Thoracic aorta (tissue), 2 donors: ENCODE measurements around the gene NT5E. TPM values are rescaled to one million over a fixed set of nuclear protein-coding genes. Genes with fewer than 3 reads are reported as not detected.

Experiments
- ATAC-seq: fragments of 150-250 bp; one replicate; pipeline ENCODE4 v1.8.0; 2017; ENCODE audit warnings: low read depth; ENCODE audit not compliant: insufficient number of reproducible peaks, low FRiP score
- DNase-seq: peaks from one replicate; pipeline ENCODE4 v3.0.0-alpha.2; 2020; ENCODE audit warnings: low spot score
- H3K27ac ChIP-seq, 2 donors: fragments of 200-600 bp; sonication (generic); 1 replicate in 1 of 2; 2 replicates in 1 of 2; pipeline ENCODE4 v1.5.1; 2016; ENCODE audit warnings: mild to moderate bottlenecking in 2 of 2, moderate library complexity in 2 of 2
- H3K27me3 ChIP-seq: fragments of 200-600 bp; sonication (generic); replicated peaks from 2 replicates; pipeline ENCODE4 v1.6.0; 2016; ENCODE audit warnings: mild to moderate bottlenecking; ENCODE audit not compliant: insufficient read depth
- H3K36me3 ChIP-seq: fragments of 200-600 bp; sonication (generic); one replicate; pipeline ENCODE4 v1.5.1; 2016
- H3K4me1 ChIP-seq, 2 donors: fragments of 200-600 bp; sonication (generic); 1 replicate in 1 of 2; 2 replicates in 1 of 2; pipeline versions ENCODE4 v1.5.1 to v1.6.0; 2016; ENCODE audit warnings: low read depth in 2 of 2, mild to moderate bottlenecking in 1 of 2; ENCODE audit not compliant: control insufficient read depth in 1 of 2
- H3K4me3 ChIP-seq: fragments of 200-600 bp; sonication (generic); 2 replicates; pipeline ENCODE4 v1.5.1; 2016; ENCODE audit warnings: mild to moderate bottlenecking
- H3K9me3 ChIP-seq: fragments of 200-600 bp; sonication (generic); 2 replicates; pipeline ENCODE4 v1.5.1; 2016
- total RNA-seq, 2 donors: library from RNA; depleted of rRNA; stranded (reverse); fragments of >200 nt; gene quantifications; one replicate each; pipeline versions ENCODE4 v1.1.0 to v1.2.3, GENCODE V29; 2016
- TF ChIP-seq, protein P1 (sequence below): fragments of 200-600 bp; sonication (generic); IDR thresholded peaks from one replicate; pipeline ENCODE4 v1.5.1; 2019; ENCODE audit warnings: antibody characterized with exemption

Gene NT5E
- total RNA-seq, 2 donors from 2014 or later: 47.4 to 57.4 TPM

DNA sequence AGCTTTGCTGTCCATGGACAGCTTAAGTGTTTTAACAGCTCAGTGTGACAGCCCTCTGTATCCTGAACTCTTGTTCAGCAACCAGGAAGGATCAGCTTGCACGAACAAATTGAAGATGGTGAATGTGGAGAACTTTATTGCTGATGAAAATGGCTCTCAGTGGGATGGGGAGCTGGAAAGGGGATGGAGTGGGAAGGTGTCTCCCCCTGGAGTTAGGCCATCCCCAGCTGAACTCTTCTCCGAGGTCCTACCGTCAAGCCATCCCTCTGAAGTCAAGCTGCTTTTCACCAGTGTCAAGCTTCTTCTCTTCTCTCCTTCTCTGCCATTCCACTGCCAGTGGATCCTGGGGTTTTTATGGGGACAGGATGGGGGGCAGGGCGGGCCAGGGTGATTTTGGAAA, 26.6 kb downstream of the NT5E start:
- no peak overlapping the region for H3K27ac ChIP-seq
- no peak for DNase-seq
- ATAC-seq: no peak

DNA sequence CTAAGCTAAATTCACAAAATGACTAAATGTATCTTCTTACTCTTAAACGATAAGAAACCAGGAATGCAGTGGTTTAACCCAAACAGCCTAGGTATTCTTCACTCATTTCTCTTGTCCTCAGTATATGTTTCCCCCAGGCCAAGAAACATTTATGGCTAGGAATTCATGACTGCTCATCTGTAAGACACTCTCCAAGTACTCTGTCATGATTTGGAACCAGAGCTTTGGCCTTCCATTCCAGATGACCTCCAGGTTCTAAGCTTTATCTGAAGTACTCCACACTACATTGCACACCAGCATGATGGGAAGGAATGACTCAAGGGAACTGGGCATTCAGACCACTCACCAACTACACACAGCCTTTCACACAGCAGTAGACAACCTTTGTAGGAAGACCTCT, 29.3 kb downstream of the NT5E start:
- H3K36me3 ChIP-seq: no peaks in the 10 kb centered on the region
- peaks cover 2 to 6% of the 10 kb centered on the region in 2 donors for H3K4me1 ChIP-seq
- no peaks in the 10 kb centered on the region for H3K27me3 ChIP-seq
- no peak overlapping the region for H3K27ac ChIP-seq
- TF ChIP-seq, protein P1, sequence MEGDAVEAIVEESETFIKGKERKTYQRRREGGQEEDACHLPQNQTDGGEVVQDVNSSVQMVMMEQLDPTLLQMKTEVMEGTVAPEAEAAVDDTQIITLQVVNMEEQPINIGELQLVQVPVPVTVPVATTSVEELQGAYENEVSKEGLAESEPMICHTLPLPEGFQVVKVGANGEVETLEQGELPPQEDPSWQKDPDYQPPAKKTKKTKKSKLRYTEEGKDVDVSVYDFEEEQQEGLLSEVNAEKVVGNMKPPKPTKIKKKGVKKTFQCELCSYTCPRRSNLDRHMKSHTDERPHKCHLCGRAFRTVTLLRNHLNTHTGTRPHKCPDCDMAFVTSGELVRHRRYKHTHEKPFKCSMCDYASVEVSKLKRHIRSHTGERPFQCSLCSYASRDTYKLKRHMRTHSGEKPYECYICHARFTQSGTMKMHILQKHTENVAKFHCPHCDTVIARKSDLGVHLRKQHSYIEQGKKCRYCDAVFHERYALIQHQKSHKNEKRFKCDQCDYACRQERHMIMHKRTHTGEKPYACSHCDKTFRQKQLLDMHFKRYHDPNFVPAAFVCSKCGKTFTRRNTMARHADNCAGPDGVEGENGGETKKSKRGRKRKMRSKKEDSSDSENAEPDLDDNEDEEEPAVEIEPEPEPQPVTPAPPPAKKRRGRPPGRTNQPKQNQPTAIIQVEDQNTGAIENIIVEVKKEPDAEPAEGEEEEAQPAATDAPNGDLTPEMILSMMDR: no peak
- ATAC-seq: no peak
- H3K4me3 ChIP-seq: no peak overlapping the region
- no peak for DNase-seq
- H3K9me3 ChIP-seq: no peaks in the 10 kb centered on the region

More for the DNA sequence above, 26.6 kb downstream of the NT5E start:
- peaks cover 14 to 19% of the 10 kb centered on the region in 2 donors for H3K4me1 ChIP-seq
- no peak overlapping the region for H3K4me3 ChIP-seq
- no peaks in the 10 kb centered on the region for H3K36me3 ChIP-seq
- TF ChIP-seq, protein P1: no peak
- no peaks in the 10 kb centered on the region for H3K9me3 ChIP-seq
- H3K27me3 ChIP-seq: no peaks in the 10 kb centered on the region

DNA sequence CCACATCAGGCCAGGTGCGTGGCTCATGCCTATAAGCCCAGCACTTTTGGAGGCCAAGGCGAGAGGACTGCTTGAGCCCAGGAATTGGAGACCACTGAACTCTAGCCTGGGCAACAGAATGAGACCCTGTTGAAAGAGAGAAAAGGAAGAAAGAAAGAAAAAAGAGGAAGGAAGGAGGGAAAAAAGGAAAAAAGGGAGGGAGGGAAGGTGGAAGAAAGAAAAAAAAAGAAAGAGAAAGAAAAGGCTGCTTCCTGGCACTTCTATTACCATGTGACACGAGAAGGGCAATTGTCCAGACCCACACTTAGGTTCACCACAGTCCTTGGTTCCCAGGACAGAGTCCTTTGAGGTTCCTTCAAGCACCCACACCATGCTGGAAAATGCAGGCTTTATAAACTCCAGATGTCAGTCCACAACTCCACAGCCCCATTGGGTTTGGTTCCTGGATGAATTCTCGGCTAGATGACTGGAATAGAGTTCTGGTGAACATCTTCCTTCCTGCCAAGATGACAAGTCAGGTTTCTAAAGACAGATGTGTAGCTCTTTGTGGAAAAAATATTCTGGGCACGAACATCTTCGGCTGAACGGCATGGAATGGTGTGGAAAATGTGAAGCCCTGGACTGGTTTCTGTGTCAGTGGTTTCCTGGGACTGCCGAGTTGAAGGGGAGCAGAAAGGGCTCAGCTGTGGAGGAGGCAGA, 32.5 kb downstream of the NT5E start:
- DNase-seq (no peak), ATAC-seq (no peak)
- peaks cover 2 to 6% of the 10 kb centered on the region in 2 donors for H3K4me1 ChIP-seq
- H3K27ac ChIP-seq: peak overlapping the region; percentile 1 to 57
- no peaks in the 10 kb centered on the region for H3K36me3 ChIP-seq
- no peaks in the 10 kb centered on the region for H3K27me3 ChIP-seq
- TF ChIP-seq, protein P1: no peak
- no peaks in the 10 kb centered on the region for H3K9me3 ChIP-seq
- peak overlapping the region; percentile 11 for H3K4me3 ChIP-seq

DNA sequence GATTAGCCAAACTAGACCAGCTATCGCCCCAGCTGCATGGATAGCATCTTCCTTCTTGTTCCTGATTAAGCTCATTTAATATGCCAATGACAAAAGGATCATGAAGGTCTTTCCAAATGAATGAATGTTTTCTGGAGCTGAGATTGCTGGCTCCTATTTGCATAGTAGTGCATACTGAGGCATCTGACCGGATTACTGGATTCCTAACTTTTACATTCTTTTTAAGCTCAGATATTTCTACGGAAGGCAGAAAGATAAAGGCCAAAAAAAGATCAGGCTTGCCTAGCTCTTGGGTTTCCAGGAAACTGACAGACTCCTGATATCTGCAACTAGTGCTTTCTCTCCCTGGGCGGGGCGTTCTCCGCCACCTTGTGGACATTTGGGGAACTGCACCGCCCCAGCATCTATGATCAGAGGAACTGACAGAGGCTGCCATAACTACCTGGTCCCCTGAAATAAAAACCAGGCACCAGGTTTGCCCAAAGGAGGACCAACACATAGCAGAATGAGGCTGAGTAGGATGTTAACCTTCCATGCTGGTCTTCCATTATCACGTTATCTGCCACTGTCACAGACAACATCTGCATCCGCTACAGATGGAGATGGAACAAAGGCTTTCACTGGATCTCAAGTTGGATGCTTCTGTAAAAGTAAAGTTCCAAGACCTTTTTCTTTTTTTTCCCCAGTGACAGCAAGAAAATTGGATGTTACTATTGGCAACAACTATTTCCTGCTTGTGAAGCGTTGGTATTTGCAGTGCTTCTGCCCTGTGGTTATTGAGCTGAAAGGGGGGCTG, 33.2 kb downstream of the NT5E start:
- Histone ChIP-seq H3K4me1 (peaks cover 2 to 6% of the 10 kb centered on the region in 2 donors), H3K9me3 (no peaks in the 10 kb centered on the region), H3K27ac (peak overlapping the region; percentile 1 to 57), H3K4me3 (peak overlapping the region; percentile 11), H3K36me3 (no peaks in the 10 kb centered on the region), H3K27me3 (no peaks in the 10 kb centered on the region)
- ATAC-seq: peak; percentile 91
- DNase-seq: peak; percentile 31
- TF ChIP-seq, protein P1: peak; percentile 100

DNA sequence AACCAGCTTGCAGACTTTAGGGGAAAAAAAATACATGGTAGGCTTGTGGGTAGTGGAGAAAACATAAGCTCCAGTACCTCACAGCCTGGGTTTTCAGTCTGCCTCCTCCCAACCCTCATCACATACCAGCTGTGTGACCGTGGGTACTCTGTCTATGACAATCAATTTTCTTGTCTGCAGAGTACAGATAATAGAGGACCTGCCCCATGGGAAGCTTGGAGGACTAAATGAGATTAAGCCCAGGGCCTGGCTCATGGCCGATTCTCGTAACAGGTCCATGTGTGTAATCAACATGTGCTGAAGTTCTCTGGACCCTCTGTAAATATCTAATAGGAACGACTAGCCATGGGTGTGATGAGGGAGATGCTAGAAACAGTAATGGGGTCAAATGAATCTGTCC, 34.0 kb downstream of the NT5E start:
- DNase-seq (no peak), ATAC-seq (no peak)
- H3K4me1 ChIP-seq: peaks cover 2 to 6% of the 10 kb centered on the region in 2 donors
- H3K9me3 ChIP-seq: no peaks in the 10 kb centered on the region
- H3K4me3 ChIP-seq: no peak overlapping the region
- H3K27me3 ChIP-seq: no peaks in the 10 kb centered on the region
- TF ChIP-seq, protein P1: no peak
- no peaks in the 10 kb centered on the region for H3K36me3 ChIP-seq
- H3K27ac ChIP-seq: no peak overlapping the region
